ENCODE measurements around the gene TRIM7.
"Not testable (repeated sequence)": the region's sequence is repeated elsewhere in the genome, so short reads cannot be mapped to it uniquely, and the experiment has no call there.

The TRIM7 gene

GRCh38 chr5:181161534-181162175 lies 43.3 kb downstream of the TRIM7 start:
- peak overlapping the region; percentile 63; the same call in 1 of the 2 replicates for H3K9ac ChIP-seq
- H3K27me3 ChIP-seq (ENCODE audit: insufficient read depth, low read depth) = no peaks in the 10 kb centered on the region
- peak overlapping the region; percentile 53; the same call in 1 of the 2 replicates for H3K4me2 ChIP-seq
- peaks cover 24% of the 10 kb centered on the region for H3K4me1 ChIP-seq (ENCODE audit: low read depth, poor library complexity, severe bottlenecking)
- no peaks in the 10 kb centered on the region for H4K20me1 ChIP-seq (ENCODE audit: insufficient read depth)
- TF ChIP-seq, protein P1, sequence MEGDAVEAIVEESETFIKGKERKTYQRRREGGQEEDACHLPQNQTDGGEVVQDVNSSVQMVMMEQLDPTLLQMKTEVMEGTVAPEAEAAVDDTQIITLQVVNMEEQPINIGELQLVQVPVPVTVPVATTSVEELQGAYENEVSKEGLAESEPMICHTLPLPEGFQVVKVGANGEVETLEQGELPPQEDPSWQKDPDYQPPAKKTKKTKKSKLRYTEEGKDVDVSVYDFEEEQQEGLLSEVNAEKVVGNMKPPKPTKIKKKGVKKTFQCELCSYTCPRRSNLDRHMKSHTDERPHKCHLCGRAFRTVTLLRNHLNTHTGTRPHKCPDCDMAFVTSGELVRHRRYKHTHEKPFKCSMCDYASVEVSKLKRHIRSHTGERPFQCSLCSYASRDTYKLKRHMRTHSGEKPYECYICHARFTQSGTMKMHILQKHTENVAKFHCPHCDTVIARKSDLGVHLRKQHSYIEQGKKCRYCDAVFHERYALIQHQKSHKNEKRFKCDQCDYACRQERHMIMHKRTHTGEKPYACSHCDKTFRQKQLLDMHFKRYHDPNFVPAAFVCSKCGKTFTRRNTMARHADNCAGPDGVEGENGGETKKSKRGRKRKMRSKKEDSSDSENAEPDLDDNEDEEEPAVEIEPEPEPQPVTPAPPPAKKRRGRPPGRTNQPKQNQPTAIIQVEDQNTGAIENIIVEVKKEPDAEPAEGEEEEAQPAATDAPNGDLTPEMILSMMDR (conservative IDR thresholded peaks at IDR 0.05; ENCODE audit: low read depth, low read length) = no peak
- H3K4me3 ChIP-seq (IDR thresholded peaks at IDR 0.05; ENCODE audit: insufficient read depth, low read depth, low read length) = no peak overlapping the region
- peak overlapping the region; percentile 80 for H3K27ac ChIP-seq
- H2AFZ ChIP-seq (ENCODE audit: low read depth) = peak overlapping the region; percentile 73
- no peaks in the 10 kb centered on the region for H3K79me2 ChIP-seq (ENCODE audit: insufficient read depth, low read depth)
- no peaks in the 10 kb centered on the region for H3K36me3 ChIP-seq (ENCODE audit: insufficient read depth)

- not testable (repeated sequence) for H3K27me3 ChIP-seq (ENCODE audit: insufficient read depth, low read depth); H3K36me3 ChIP-seq (ENCODE audit: insufficient read depth); H4K20me1 ChIP-seq (ENCODE audit: insufficient read depth); H3K79me2 ChIP-seq (ENCODE audit: insufficient read depth, low read depth); H3K4me3 ChIP-seq (IDR thresholded peaks at IDR 0.05; ENCODE audit: insufficient read depth, low read depth, low read length)
- H2AFZ ChIP-seq (ENCODE audit: low read depth) = peak overlapping the region; percentile 73
- peak overlapping the region; percentile 53; the same call in 1 of the 2 replicates for H3K4me2 ChIP-seq
- peaks cover 24% of the 10 kb centered on the region for H3K4me1 ChIP-seq (ENCODE audit: low read depth, poor library complexity, severe bottlenecking)
- peak overlapping the region; percentile 80 for H3K27ac ChIP-seq
- peak overlapping the region; percentile 63; the same call in 1 of the 2 replicates for H3K9ac ChIP-seq
Observed at GRCh38 chr5:181160755-181161533, 44.1 kb downstream of the TRIM7 start.

DNA sequence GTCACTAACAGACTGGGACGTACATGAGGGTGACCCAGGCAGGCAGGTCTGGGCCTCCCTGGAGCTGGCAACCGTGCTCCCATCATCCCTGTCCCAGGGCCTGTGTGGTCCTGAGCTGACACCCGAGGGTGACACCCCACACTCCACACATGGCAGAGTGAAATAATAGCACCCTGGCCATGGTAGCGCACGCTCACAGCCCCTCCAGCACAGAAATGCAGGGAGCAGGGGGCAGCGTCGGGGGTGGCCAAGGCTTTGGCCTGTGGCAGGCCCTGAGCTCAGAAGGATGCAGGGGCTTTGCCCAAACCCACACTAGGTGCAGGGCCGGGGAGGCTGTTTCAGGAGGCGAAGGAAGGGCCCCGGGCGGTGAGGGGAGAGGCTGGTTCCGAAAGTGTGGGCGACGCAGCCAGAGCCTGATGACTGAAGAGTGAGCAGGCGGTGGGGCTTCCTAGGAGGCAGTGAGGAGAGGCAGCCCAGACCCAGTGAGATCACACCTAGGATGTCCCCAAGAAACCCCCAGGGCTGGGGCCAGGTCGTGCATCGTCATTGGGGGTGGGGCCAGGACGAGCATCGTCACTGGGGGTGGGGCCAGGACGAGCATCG lies 44.7 kb downstream of the TRIM7 start:
- no peaks in the 10 kb centered on the region for H3K79me2 ChIP-seq (ENCODE audit: insufficient read depth, low read depth)
- no peaks in the 10 kb centered on the region for H4K20me1 ChIP-seq (ENCODE audit: insufficient read depth)
- peak overlapping the region; percentile 95 for H3K27ac ChIP-seq
- H3K27me3 ChIP-seq (ENCODE audit: insufficient read depth, low read depth) = no peaks in the 10 kb centered on the region
- no peak overlapping the region for H3K4me3 ChIP-seq (IDR thresholded peaks at IDR 0.05; ENCODE audit: insufficient read depth, low read depth, low read length)
- H3K4me1 ChIP-seq (ENCODE audit: low read depth, poor library complexity, severe bottlenecking) = peaks cover 24% of the 10 kb centered on the region
- TF ChIP-seq, protein P1 (conservative IDR thresholded peaks at IDR 0.05; ENCODE audit: low read depth, low read length) = no peak
- peak overlapping the region; percentile 73 for H2AFZ ChIP-seq (ENCODE audit: low read depth)
- no peaks in the 10 kb centered on the region for H3K36me3 ChIP-seq (ENCODE audit: insufficient read depth)
- H3K9ac ChIP-seq = peak overlapping the region; percentile 69
- H3K4me2 ChIP-seq = peak overlapping the region; percentile 63; the same call in 1 of the 2 replicates

- peak overlapping the region; percentile 73 for H2AFZ ChIP-seq (ENCODE audit: low read depth)
- no peaks in the 10 kb centered on the region for H3K36me3 ChIP-seq (ENCODE audit: insufficient read depth)
- no peaks in the 10 kb centered on the region for H3K79me2 ChIP-seq (ENCODE audit: insufficient read depth, low read depth)
- peak overlapping the region; percentile 69 for H3K9ac ChIP-seq
- H3K27me3 ChIP-seq (ENCODE audit: insufficient read depth, low read depth) = no peaks in the 10 kb centered on the region
- no peak overlapping the region for H3K4me3 ChIP-seq (IDR thresholded peaks at IDR 0.05; ENCODE audit: insufficient read depth, low read depth, low read length)
- H3K27ac ChIP-seq = peak overlapping the region; percentile 95
- H3K4me1 ChIP-seq (ENCODE audit: low read depth, poor library complexity, severe bottlenecking) = peaks cover 24% of the 10 kb centered on the region
- TF ChIP-seq, protein P1 (conservative IDR thresholded peaks at IDR 0.05; ENCODE audit: low read depth, low read length) = peak; percentile 73
- H4K20me1 ChIP-seq (ENCODE audit: insufficient read depth) = no peaks in the 10 kb centered on the region
- peak overlapping the region; percentile 63 for H3K4me2 ChIP-seq
Observed at GRCh38 chr5:181159286-181160151, 45.5 kb downstream of the TRIM7 start.

Measured in KMS-11 (cell line).